B cell (primary cell): Measurements from ENCODE around the gene HOXA9. TPM values are rescaled to one million over a fixed set of nuclear protein-coding genes. Genes with fewer than 3 reads are reported as not detected.

Experiments
- ATAC-seq: fragments of 200-7000 bp; cut with Tn5 transposase; one replicate; pipeline ENCODE4 v1.10.0; 2021; ENCODE audit warnings: low read depth, mild to moderate bottlenecking, moderate number of reproducible peaks, moderate library complexity
- CTCF ChIA-PET: fragments of 350-600 bp; sonication (Branson Sonifier 250); formaldehyde crosslinking; loops from one replicate; lab custom pipeline; 2021; ENCODE audit warnings: antibody characterized with exemption, inconsistent platforms; lab: Charles Lee
- POLR2A ChIA-PET: fragments of 350-600 bp; sonication (Branson Sonifier 250); formaldehyde crosslinking; loops from one replicate; lab custom pipeline; 2021; ENCODE audit warnings: antibody characterized with exemption; lab: Charles Lee
- DNase-seq: peaks from one replicate; pipeline ENCODE4 v3.0.0; 2013
- H2AFZ ChIP-seq: 2 replicates; pipeline ENCODE4 v1.6.1; 2012; ENCODE audit warnings: mild to moderate bottlenecking, low read depth, low read length; ENCODE audit not compliant: insufficient read depth, poor library complexity, severe bottlenecking
- H3K27ac ChIP-seq, 2 donors: 1 replicate in 1 of 2; 2 replicates in 1 of 2; pipeline ENCODE4 v1.5.1; 2012 to 2013; ENCODE audit warnings: low read length in 2 of 2, mild to moderate bottlenecking in 2 of 2, moderate library complexity in 1 of 2
- H3K27me3 ChIP-seq, 4 experiments: fragments of 200-600 bp in 1 of 4; sonication (generic) in 1 of 4; replicated peaks in 1 of 4; 1 replicate in 2 of 4; 2 replicates in 2 of 4; pipeline versions ENCODE4 v1.6.1 to v1.7.0; 2013 to 2016; ENCODE audit warnings: low read length in 3 of 4, mild to moderate bottlenecking in 2 of 4, mixed read lengths in 1 of 4, moderate library complexity in 1 of 4; ENCODE audit not compliant: insufficient read depth in 4 of 4, control insufficient read depth in 3 of 4; ENCODE audit errors: control extremely low read depth in 1 of 4
- H3K36me3 ChIP-seq, 2 experiments: replicated peaks in 1 of 2; 1 replicate in 1 of 2; 2 replicates in 1 of 2; pipeline versions ENCODE4 v1.6.1 to v1.7.1; 2013; ENCODE audit warnings: low read length in 1 of 2; ENCODE audit not compliant: insufficient read depth in 2 of 2, control insufficient read depth in 1 of 2; ENCODE audit errors: control extremely low read depth in 1 of 2, extremely low read depth in 1 of 2
- H3K4me1 ChIP-seq, 2 donors: fragments of 200-600 bp in 1 of 2; sonication (generic) in 1 of 2; 1 replicate in 1 of 2; 2 replicates in 1 of 2; pipeline versions ENCODE4 v1.5.1 to v1.6.1; 2013 to 2017; ENCODE audit warnings: low read length in 2 of 2; ENCODE audit not compliant: control insufficient read depth in 2 of 2, insufficient read depth in 2 of 2
- H3K4me2 ChIP-seq: replicated peaks from 2 replicates; pipeline ENCODE3; 2012; ENCODE audit warnings: mild to moderate bottlenecking, low read depth, low read length; ENCODE audit not compliant: poor library complexity, severe bottlenecking
- H3K4me3 ChIP-seq, 5 experiments: fragments of 200-600 bp in 1 of 5; sonication (generic) in 1 of 5; 1 replicate in 3 of 5; 2 replicates in 2 of 5; pipeline versions ENCODE4 v1.5.1 to v1.7.0; 2011 to 2016; ENCODE audit warnings: low read length in 4 of 5, mild to moderate bottlenecking in 4 of 5, low read depth in 2 of 5, control low read depth in 1 of 5, moderate library complexity in 1 of 5; ENCODE audit not compliant: insufficient read depth in 1 of 5; ENCODE audit errors: control extremely low read depth in 1 of 5, extremely low read depth in 1 of 5
- H3K79me2 ChIP-seq: fragments of 200-600 bp; sonication (generic); one replicate; pipeline ENCODE4 v1.6.0; 2016; ENCODE audit warnings: low read length; ENCODE audit not compliant: control insufficient read depth, insufficient read depth
- H3K9ac ChIP-seq: fragments of 200-600 bp; sonication (generic); 2 replicates; pipeline ENCODE4 v1.6.1; 2017; ENCODE audit warnings: mild to moderate bottlenecking, low read length, moderate library complexity
- H3K9me3 ChIP-seq, 3 donors: one replicate each; pipeline versions ENCODE4 v1.6.1 to v1.7.1; 2013; ENCODE audit warnings: low read length in 2 of 3; ENCODE audit not compliant: control insufficient read depth in 2 of 3, insufficient read depth in 1 of 3; ENCODE audit errors: control extremely low read depth in 1 of 3
- H4K20me1 ChIP-seq: 2 replicates; pipeline ENCODE4 v1.6.0; 2012; ENCODE audit warnings: mild to moderate bottlenecking, low read length; ENCODE audit not compliant: insufficient read depth, control insufficient read depth, poor library complexity, severe bottlenecking
- H3K27ac Mint-ChIP-seq: one replicate; pipeline ENCODE4 v1.8.0; 2021; ENCODE audit warnings: mixed read lengths
- H3K27me3 Mint-ChIP-seq: one replicate; pipeline ENCODE4 v1.8.0; 2021; ENCODE audit warnings: mixed read lengths
- H3K4me1 Mint-ChIP-seq: one replicate; pipeline ENCODE4 v1.8.0; 2021; ENCODE audit warnings: mixed read lengths
- H3K4me3 Mint-ChIP-seq: one replicate; pipeline ENCODE4 v1.8.0; 2021; ENCODE audit warnings: mixed read lengths
- H3K9me3 Mint-ChIP-seq: one replicate; pipeline ENCODE4 v1.8.0; 2022; ENCODE audit warnings: mixed read lengths; ENCODE audit not compliant: insufficient read depth
- EZH2 ChIP-seq: IDR thresholded peaks from 2 replicates; pipeline ENCODE4 v1.6.1; 2012; ENCODE audit warnings: borderline replicate concordance, low read depth, mild to moderate bottlenecking, moderate library complexity, low read length; ENCODE audit not compliant: insufficient read depth, poor library complexity, severe bottlenecking
- WGBS: methylation state at CpG from one replicate; pipeline ENCODE4 v1.1.5; 2013; ENCODE audit warnings: missing lambda C conversion rate; ENCODE audit not compliant: insufficient coverage; 5-methylcytosine and 5-hydroxymethylcytosine counted together
- intact Hi-C: fragments of 100-400 bp; cut with micrococcal nuclease; formaldehyde crosslinking; loops from one replicate; pipeline ENCODE4 v1.10.0; 2022
- polyA plus RNA-seq: library from polyadenylated mRNA; depleted of rRNA; stranded (reverse); fragments of >200 nt; gene quantifications from 2 replicates; pipeline ENCODE4 v1.2.3, GENCODE V29; 2012
- total RNA-seq, 2 donors: library from RNA; stranded (reverse); fragments of 120-200 nt in 1 of 2; gene quantifications; 1 replicate in 1 of 2; 2 replicates in 1 of 2; pipeline versions ENCODE4 v1.2.3 to v1.2.4, GENCODE V29; 2013 to 2022
- TF ChIP-seq, protein P1 (sequence below): fragments of 200-600 bp; IDR thresholded peaks from one replicate; pipeline ENCODE4 v1.8.0; 2022; ENCODE audit warnings: antibody characterized with exemption, mild to moderate bottlenecking

HOXA9 gene
- total and polyA plus RNA-seq, 2 donors (not counting 1 experiment from before 2014, with no cell fraction given): 0.07 TPM; not detected in 1

GRCh38 chr7:27171325-27171636 lies 5.9 kb upstream of the HOXA9 start:
- TF ChIP-seq, protein P1, sequence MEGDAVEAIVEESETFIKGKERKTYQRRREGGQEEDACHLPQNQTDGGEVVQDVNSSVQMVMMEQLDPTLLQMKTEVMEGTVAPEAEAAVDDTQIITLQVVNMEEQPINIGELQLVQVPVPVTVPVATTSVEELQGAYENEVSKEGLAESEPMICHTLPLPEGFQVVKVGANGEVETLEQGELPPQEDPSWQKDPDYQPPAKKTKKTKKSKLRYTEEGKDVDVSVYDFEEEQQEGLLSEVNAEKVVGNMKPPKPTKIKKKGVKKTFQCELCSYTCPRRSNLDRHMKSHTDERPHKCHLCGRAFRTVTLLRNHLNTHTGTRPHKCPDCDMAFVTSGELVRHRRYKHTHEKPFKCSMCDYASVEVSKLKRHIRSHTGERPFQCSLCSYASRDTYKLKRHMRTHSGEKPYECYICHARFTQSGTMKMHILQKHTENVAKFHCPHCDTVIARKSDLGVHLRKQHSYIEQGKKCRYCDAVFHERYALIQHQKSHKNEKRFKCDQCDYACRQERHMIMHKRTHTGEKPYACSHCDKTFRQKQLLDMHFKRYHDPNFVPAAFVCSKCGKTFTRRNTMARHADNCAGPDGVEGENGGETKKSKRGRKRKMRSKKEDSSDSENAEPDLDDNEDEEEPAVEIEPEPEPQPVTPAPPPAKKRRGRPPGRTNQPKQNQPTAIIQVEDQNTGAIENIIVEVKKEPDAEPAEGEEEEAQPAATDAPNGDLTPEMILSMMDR: no peak
- TF ChIP-seq EZH2: no peak
- Histone ChIP-seq H3K9me3 (peaks cover 0 to 79% (median 21%) of the 10 kb centered on the region in 3 donors), H3K4me3 (no peak overlapping the region), H3K27ac (no peak overlapping the region), H3K4me2 (no peak overlapping the region), H3K27me3 (peaks cover 0 to 96% (median 82%) of the 10 kb centered on the region in 4 experiments), H3K36me3 (no peaks in the 10 kb centered on the region), H3K9ac (no peak overlapping the region), H3K4me1 (peaks cover 46 to 72% of the 10 kb centered on the region in 2 donors), H3K79me2 (no peaks in the 10 kb centered on the region), H4K20me1 (peaks cover 8% of the 10 kb centered on the region), H2AFZ (no peak overlapping the region)
- ChIA-PET CTCF (interaction anchor here (1.0 to 2.8 kb wide), 5 partner anchors 10 to 27 kb away, joined by 3 to 10 read pairs (median 3); no protein-coding TSS in a partner anchor), POLR2A (no interaction called here)
- no peaks in the 10 kb centered on the region for H3K9me3 Mint-ChIP-seq
- H3K4me1 Mint-ChIP-seq: peaks cover 19% of the 10 kb centered on the region
- no peak overlapping the region for H3K4me3 Mint-ChIP-seq
- peak overlapping the region; percentile 77 for H3K27ac Mint-ChIP-seq
- 26% methylated on average over 6 of the region's 8 CpGs for WGBS
- intact Hi-C loops: no loop called here
- no peak for ATAC-seq
- H3K27me3 Mint-ChIP-seq: peaks cover 57% of the 10 kb centered on the region
- DNase-seq: no peak

DNA sequence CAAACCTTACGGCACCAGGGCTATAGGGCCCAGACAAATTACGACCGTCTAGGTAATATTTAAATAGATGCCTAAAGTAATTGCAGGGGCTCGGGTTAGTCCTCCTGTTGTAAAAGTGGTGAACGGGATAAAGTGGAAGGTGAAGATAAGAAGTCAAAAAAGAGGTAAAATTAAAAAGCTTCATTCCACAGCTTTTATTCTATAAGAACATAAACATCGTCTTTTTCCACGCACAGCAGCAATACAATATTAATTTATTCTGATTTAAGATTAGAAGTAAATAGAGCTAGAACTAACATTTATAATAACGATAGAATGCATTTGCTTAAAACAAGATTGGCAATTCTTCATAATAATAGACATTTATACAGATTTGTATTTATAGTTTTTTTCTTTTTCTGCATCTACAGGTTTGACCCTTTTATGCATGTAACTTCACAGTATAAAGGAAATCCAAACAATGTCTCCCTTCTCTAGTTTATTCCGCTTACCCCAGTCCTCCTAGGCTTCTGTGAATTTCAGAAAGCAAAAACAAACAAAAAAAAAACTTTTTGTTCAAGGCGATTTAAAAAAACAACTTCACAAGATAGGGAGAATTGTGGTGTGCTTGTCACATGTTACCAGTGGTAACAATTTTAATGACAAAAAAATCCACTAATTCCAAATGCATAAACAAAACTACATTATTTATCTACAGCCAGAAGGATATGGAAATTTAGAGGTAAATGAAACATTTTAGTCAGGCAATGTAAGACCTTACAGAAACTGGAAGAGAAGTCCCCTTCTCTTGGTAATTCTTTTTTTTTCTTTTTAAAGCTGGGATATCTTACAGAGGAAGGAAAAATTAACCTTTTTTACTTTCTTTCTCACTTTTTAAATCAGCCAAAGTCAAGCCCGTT lies 5.3 kb upstream of the HOXA9 start:
- Histone ChIP-seq H3K4me1 (peaks cover 50 to 78% of the 10 kb centered on the region in 2 donors), H3K27me3 (peaks cover 0 to 96% (median 82%) of the 10 kb centered on the region in 4 experiments), H2AFZ (no peak overlapping the region), H3K9me3 (peaks cover 0 to 84% (median 24%) of the 10 kb centered on the region in 3 donors), H3K79me2 (no peaks in the 10 kb centered on the region), H3K36me3 (no peaks in the 10 kb centered on the region), H3K27ac (no peak overlapping the region), H3K4me2 (no peak overlapping the region), H4K20me1 (peaks cover 11% of the 10 kb centered on the region), H3K4me3 (no peak overlapping the region), H3K9ac (no peak overlapping the region)
- no peaks in the 10 kb centered on the region for H3K9me3 Mint-ChIP-seq
- TF ChIP-seq, protein P1: no peak
- no peak for TF ChIP-seq EZH2
- CTCF ChIA-PET: interaction anchor here (1.0 to 2.8 kb wide), 6 partner anchors 9 to 25 kb away, joined by 3 to 10 read pairs (median 4); no protein-coding TSS in a partner anchor
- peaks cover 19% of the 10 kb centered on the region for H3K4me1 Mint-ChIP-seq
- DNase-seq (peak; percentile 37), ATAC-seq (no peak)
- POLR2A ChIA-PET: no interaction called here
- peaks cover 56% of the 10 kb centered on the region for H3K27me3 Mint-ChIP-seq
- H3K4me3 Mint-ChIP-seq: no peak overlapping the region
- peak overlapping the region; percentile 61 for H3K27ac Mint-ChIP-seq
- WGBS: 14% methylated on average over 1 of the region's 11 CpGs
- intact Hi-C loops: no loop called here
